Hematopoietic multipotent progenitor cell treated with erythropoietin and hydrocortisone succinate and interleukin-3 and kit ligand, for 15 days (in vitro differentiated cells): ENCODE results near the gene PDK4.
"Not testable (repeated sequence)": the region's sequence is repeated elsewhere in the genome, so short reads cannot be mapped to it uniquely, and the experiment has no call there.

Experiments
- DNase-seq: peaks from one replicate; pipeline ENCODE4 v3.0.0-alpha.2; 2015; ENCODE audit warnings: low spot score

The PDK4 gene

DNA sequence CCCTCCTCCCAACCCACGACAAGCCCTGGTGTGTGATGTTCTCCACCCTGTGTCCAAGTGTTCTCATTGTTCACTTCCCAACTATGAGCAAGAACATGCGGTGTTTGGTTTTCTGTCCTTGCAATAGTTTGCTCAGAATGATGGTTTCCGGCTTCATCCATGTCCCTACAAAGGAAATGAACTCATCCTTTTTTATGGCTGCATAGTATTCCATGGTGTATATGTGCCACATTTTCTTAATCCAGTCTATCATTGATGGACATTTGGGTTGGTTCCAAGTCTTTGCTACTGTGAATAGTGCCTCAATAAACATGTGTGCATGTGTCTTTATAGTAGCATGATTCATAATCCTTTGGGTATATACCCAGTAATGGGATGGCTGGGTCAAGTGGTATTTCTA lies 8.5 kb upstream of the PDK4 start:
- not testable (repeated sequence) for DNase-seq

DNA sequence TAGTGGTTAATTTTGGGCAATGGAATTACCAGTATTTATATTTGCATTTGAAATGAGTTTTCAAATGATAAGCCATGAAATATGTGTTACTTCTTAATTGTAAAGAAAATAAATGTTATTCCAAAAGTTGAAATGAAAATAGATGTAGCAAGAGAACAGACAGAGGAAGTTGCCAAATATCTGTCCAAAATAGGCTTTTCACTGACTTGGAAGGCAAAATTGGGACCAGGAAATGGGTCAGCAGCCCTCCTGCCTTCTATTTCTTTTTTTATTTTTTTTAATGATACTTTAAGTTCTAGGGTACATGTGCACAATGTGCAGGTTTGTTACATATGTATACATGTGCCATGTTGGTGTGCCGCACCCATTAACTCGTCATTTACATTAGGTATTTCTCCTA lies 8.1 kb upstream of the PDK4 start:
- not testable (repeated sequence) for DNase-seq

DNA sequence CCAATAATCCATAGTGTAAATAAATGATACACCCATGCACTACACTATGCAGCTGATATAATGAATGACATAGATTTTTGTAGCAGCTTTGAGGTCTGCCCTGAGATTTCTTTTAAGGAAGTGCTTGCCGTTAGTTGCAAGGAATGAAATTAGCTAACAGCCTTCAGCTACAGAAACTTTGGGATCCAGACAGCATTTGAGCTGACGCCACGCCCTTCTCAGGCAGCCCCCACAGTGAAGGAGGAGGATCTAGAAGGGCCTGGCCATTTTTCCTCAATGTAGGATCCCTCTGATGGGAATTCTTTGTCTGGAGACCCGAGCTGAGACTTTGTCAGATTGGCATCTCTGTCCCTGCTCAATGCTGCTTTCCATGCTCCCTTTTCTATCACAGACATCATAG lies 6.1 kb upstream of the PDK4 start:
- DNase-seq: no peak

DNA sequence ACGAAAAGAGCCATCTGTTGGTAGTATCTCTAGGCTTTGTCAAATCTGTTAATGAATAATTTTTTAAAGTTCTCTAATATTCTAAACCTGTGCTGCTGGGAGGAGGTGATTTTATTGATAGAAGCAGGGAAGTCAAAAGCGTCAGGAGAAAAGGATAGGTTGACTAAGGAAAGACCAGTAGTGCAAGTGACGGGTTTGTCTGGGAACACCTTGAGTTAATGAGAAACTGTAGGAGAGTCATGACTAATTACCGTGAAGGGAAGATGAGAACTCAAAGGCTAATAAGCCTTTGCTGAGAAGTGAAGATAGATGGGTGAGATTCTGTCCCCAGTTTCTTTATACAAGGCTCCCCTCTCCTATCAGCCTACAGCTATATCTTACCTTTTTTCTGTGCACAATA lies 5.0 kb upstream of the PDK4 start:
- no peak for DNase-seq

DNA sequence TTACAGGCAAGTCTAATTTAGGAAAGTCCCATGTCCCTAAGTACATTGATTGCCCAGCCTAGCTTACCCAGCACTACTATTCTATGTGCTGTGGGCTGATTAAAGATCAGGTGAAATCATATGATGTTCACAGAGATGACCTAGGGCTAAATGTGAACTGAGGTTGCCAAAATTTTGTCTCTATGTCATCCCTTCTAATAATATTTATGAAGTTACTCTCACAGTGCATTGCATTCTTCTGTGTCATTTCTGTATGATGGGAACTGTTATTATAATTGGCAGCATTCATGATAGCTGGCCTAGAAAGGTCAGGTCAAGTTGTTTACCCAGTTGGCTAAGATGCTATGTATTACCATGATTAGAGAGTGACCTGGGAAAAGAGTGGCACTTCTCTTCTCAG lies 2.8 kb upstream of the PDK4 start:
- no peak for DNase-seq

DNA sequence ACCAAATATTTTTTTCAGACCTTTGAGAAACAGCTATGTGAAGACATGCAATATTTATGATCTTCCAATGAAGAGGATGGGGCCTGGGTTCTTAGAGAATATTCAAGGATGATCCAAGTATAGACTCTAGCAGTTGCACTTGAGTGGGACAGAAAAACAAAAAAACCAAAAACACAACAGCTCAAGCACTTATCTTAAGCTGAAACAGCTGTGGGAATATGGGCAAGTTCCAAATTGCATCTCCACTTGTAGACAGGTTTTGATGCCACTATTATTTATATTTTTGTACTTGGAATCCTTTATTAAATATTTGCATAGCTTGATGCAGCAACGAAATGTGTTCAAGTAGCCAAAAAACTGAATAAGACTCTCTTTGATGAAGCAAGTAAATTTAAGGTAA lies 2.2 kb upstream of the PDK4 start:
- no peak for DNase-seq

DNA sequence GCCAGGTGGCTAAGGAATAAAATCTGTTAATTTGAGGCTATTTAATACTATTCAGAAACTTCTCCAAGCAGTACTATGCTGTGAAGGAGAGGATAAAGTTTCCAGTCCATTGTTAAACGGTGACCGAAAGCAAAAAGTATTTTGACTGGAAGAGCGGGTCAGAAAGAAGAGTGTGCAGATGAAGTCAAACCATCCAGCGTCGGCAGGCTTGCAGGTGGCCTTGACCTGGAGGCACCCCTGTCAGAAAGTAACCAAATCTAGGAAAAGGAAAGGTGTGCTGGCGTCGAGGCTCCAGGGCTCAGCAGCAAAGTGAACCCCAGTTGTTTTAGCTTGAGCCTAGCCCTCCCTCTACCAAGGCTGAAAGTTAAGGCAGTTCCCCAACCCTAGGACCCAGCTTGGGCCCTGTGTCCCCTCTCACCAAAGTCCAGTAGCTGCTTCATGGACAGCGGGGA lies 544 bp downstream of the PDK4 start:
- DNase-seq: no peak

DNA sequence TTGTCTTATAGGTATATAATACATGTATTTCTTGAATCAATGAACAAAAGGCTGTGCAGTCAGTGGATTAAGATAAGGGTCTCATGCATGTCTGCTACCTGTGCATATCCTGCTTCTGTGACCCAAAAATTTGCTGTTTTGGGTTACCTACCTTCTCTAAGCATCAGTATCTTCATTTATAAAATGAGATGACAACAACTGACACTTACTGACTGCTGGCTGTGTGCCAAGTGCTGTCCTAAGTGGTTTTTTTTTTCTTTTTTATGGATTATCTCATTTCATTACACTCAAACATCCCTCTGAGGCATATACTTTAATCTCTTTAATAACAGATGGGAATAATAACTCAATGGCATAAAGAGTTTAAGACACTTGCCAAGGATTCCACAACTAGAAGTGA lies 2.1 kb downstream of the PDK4 start:
- no peak for DNase-seq

DNA sequence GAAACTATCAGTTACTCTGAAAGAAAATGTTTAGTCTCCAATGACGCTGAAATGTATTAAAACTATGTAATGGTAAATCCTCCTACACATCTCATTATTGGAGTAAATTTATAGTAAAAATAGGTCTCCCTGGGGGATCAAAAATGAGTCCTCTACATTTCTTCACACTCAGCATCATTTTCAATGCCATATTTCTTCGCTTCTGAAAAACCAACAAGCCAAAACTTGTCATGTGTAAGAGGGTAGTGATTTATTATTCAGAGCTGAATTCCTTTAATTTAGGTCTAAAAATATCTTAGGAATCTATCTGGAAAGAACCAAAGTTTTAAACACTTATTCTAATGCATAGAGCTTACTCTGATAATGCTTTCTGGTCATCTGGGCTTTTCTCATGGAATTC lies 3.0 kb downstream of the PDK4 start:
- DNase-seq: no peak

DNA sequence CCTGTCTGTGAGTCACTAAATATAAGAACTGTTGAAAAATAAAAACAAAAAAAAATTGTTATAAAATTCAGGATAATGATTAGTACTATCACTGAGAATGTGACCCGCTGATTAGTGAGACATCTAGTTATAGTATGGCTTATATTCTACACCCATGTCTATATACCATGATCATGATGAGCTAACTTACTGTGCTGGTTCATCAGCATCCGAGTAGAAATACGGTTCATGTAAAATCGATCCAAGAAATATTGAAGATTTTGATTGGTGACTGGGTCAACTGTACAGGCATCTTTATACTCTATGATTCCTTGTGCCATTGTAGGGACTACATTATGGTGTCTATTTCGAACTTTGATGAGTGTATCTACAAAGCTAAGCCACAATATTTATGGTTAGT lies 3.7 kb downstream of the PDK4 start:
- DNase-seq: no peak

DNA sequence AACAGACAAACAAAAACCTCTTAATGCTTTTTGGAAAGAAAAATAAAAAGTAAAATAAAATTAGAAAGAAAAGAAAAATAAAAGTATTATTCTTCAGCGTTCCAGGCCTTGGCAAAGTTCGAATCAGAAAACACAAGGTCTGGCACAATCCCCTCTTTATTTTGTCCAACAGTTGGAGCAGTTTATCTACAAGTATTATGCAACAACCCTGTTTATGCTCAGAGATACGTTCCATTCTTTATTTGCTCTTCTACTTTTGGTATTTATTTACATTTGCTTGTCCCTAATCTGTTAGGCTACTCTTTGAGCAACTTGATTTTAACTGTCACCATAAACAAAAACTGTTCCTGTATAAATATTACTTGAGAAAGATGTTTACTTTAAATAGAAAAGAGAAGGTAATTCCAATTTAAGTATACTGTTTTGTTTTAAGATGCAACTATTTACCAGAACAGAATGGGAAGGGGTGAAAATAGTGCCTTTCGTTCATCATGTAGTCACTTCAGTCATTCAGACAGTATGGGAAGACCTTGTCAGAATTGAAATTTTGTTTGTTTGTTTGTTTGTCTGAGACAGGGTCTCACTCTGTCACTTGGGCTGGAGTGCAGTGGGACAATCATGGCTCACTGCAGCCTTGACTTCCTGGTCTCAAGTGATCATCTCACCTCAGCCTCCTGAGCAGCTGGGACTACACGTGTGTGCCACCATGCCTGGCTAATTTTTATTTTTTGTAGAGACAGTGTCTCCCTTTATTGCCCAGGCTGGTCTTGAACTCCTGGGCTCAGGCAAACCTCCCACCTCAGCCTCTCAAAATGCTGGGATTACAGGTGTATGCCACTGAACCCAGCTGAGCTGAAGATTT lies 5.7 kb downstream of the PDK4 start:
- DNase-seq: no peak

DNA sequence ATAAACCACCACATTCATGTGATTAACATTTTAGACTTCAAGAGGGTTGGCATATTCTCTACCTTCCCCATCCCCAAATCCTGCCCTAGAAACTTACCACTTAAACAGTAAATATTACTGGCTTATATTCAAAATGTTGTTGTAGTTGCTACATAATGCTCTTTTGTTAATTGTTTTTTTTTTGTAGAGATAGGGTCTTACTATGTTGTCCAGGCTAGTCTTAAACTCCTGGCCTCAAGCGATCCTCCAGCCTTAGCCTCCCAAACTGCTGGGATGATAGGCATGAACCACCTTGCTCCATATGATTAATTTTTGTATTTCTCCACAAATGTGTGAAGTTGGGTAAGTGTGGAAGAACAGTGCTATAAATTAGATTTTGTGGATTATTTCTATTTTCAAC lies 6.5 kb downstream of the PDK4 start:
- DNase-seq: no peak

DNA sequence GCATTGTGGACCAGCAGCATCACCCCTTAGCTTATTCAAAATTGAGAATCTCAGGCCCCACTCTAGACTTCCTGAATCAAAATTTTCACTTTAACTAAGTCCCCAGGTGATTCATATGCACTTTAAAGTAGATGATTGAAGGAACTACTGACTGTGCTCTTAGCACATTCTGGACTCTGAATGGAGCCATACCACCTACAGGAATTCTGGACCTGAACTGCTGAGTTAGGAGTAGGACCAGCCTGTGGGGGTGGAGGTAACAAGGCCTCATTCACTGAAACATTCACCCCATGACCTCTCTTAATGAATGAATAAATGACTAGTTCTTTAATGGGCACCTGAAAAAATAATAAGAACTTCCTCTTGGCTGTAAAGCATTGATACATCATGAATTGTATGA lies 7.3 kb downstream of the PDK4 start:
- no peak for DNase-seq

DNA sequence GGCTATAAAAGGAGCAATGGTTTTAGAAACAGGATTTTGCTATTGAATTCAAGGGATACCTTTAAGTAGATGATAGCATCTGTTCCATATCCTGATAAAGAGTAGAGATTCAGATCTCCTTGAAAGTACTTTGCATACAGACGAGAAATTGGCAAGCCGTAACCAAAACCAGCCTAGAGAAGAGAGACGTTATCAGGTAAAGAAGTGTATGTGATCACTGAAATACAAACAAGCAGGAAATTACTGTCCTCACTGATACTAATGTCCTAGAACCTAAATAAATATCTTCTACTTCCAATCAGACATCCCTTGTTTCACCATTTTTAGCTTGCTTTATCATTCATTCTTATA lies 9.4 kb downstream of the PDK4 start:
- no peak for DNase-seq

DNA sequence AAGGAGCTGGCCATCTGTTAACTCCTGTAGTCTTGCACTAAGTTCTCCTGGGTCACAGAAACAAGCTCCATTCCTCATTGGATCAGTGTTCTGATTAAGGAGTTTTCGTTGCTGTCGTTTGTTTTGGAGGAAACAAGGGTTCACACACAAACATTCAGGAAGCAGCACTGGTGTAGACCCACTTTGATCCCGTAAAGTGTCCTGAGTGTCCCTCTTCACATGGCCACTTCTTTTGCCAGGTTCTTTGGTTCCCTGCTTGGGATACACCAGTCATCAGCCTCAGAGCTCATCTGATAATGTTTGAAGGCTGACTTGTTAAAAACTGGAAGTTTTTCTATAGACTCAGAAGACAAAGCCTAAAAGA lies 10.9 kb downstream of the PDK4 start:
- no peak for DNase-seq

DNA sequence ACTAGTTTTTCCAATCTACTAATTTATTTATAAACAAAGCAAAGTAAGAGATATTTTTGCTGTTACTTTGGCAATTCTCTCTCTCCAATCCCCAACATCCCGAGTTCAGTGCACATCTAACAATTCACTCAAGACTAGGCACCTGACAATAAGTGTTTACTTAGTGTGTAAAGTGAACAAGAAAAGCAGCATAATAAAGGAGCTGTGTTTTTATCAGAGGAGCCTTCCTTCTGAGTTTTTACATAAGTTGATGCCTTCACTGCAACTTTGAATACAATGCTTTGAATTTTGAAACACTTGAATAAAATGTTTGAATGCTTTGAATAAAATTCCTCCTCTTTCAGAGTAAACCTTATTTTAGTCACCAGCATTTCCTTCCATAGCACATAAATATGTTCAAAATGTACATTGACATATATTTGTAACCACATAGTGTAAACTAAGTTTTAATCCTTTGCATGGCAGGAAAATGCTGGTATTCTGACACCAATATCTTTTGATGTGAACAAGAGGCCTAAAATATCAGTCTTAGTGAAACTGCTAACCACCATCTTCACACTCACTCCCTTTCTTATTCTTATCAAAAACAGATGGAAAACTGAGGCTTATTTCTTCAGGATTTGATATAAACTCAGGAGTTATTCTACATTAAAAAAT lies 11.4 kb downstream of the PDK4 start:
- DNase-seq: no peak

DNA sequence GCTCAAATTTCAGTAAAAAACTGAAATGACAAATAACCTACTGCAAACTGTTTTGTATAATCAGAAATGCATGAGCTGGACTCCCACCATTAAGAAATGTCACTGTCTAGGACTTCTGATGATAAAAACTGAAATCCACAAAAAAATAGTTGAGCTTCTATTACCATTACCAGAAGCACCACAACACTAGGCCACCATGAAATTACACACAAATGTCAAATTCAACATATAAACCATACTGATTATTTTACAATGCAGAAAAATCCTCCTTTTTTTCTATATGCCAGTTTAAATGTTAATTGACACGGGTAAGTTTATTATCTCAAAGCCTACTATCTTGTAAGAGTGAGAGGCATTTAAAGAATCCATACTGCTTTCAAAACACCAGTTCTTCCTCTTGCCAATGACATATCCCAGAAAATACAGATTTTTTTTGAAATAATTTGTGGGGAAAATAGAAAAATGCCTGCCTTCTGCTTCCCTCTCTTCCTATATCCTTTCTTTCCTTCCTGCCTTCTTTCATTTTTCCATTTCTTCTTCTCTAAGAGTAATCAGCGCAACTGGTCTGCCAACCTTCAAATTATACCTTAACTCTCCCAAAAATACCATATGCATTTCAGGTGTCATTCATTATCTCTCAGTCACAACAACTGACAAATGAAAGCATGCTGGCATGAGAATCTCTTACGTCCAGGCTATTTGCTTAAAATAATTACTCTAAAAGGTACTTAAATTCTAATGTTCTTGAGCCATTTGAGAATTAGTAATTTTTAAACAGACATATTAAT lies 12.3 kb downstream of the PDK4 start:
- no peak for DNase-seq

DNA sequence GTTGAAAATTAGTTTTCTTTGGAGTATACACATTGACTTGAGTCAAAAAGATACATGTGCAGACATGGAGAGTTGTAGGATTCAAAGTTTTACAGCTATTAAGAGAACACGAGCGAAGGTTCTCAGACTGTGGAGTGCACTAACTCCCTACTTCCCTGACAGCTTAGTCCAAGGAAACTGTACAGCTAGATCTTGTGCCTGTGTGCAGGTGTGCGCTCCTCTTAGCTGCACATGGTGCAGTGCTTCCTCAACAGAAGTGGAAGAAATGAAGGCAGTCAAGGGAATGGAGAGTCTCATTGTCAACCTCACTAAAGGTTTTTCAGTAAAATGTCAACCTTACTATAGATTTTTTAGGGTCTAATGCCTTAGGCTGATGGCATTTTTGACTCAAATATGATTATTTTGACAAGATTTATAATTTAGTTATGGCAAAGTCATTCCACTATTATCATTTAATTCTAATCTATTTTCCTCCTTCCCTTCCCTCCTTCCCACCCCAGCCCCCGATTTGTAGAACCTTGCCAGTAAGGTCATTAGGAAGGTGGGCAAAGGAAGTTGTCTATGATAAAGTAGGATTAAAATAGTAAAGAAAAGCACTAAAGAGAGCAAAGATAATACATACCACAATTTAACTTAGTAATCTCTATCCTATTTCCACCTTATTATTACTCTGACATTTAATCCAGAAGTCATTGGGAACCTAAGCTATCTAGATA lies 13.6 kb downstream of the PDK4 start:
- DNase-seq: no peak

DNA sequence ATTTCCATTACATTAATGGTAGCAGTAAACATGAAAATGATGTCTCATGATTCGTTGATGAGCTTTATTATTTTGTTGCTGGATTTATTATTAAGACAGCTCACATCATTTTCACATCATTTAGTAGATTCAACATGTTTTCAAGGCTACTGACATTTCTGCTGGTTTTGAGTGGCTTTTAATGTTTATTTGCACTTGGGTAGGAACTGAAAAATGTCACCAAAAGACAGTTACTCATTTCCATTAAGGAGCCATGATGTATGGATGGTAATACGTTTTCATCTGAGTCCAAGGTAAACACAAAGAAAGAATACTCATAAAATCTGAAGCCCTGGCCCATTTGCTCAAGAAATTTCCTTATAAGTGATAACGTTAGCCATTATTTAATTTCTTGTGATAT lies 14.8 kb downstream of the PDK4 start:
- DNase-seq: no peak

DNA sequence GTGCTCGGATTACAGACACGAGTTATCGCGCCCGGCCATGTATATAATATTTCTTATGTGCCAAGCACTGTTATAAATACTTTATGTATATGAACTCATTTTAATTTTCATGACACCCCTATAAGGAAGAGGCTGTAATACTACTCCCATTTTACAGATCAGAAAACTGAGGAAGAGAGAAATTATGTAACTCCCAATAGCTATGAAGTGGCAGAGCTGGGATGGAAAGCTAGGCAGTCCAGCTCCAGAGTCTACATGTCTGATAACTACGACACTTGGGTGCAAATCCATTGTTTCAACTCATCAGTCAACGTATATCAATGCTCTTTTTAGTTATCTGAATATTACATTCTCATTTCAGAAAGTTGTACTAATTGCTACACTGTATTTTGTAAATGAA lies 17.0 kb downstream of the PDK4 start:
- no peak for DNase-seq

DNA sequence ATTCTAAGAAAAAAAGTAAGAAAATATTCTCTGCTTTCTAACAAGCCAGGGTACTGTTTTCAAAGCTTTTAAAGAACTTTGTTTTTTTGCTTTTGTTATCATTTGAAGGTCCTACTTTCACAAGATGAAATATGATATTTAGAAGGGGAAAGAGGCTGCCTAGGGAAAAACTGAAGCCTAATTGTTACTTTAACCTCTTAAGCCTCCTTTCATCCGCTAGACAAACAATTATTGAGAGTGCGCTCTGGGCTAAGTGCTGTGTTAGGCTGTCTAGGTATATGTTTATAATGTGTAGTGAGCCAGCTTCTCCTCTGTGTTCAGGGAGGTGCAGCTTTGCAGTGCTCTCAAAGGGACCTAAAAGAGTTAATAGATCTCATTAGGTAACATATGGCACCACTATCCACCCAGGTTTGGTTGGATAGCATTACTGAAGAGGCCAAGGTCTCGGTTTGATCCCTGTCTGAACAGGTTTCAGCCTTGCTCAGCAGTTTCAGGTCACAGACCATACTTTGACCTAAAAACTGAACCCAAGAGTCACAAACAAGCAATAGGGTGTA lies 17.9 kb downstream of the PDK4 start:
- no peak for DNase-seq

DNA sequence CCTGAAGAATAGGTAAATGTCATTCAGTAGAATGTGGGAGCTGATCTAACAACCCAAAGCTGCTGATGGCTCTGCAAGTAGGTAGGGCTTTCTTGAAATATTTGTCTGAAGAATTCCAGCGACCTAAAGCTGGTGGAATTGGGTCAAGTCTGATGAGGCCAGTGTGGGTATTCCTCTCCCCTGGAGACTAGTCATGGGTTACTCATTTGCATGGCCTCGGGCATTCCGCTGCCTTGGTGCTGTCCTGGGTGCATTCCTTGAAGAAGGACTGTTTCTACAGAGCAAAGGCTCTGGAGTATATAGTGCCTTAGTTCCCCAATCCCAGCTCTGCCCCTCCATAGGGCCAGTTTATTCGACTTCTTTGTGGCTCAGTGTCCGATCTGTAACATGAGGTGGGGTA lies 19.2 kb downstream of the PDK4 start:
- DNase-seq: no peak
